Measurements from ENCODE around the gene PRRT2. TPM values are rescaled to one million over a fixed set of nuclear protein-coding genes. Genes with fewer than 3 reads are reported as not detected.

PRRT2 gene
- total and polyA plus RNA-seq, 2 donors (not counting 3 experiments of a cell fraction or from before 2014, with no cell fraction given): 3.3 TPM

DNA sequence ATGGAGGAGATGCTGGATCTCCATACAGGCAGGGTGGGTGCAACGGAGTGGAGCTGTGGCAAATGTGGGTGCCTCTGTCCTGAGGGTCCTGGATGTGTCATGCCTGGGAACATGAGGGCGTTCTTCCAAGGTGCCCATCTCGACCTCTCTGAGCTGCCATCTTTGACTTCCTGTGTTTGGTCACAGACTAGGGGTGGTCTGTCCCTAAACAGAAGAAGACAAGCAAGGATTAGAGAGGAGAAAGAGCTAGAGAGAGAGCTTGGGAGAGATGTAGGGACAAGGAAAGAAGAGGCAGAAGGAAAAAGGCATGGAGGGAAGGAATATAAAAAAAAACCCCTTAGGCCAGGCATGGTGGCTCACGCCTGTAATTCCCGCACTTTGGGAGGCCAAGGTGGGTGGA is 37.3 kb upstream of the PRRT2 start:
- ChIA-PET POLR2A (interaction anchor here (0.6 kb wide), 1 partner anchor 835 kb away, joined by 4 read pairs; no protein-coding TSS in a partner anchor), CTCF (interaction anchor here (0.5 to 1.6 kb wide), 3 partner anchors 10 to 80 kb away, joined by 3 to 6 read pairs (median 4); no protein-coding TSS in a partner anchor)
- H3K27me3 ChIP-seq (ENCODE audit: control insufficient read depth in 2 of 2, insufficient read depth in 2 of 2, low read length in 2 of 2): peaks cover 8 to 9% of the 10 kb centered on the region in 2 experiments
- intact Hi-C loops (cut with micrococcal nuclease): no loop called here
- no peaks in the 10 kb centered on the region for H4K20me1 ChIP-seq (replicated peaks; ENCODE audit: control insufficient read depth, extremely low read depth, insufficient read depth, low read length)
- H3K9me1 ChIP-seq (replicated peaks; ENCODE audit: control insufficient read depth, extremely low read depth, insufficient read depth, low read length): no peaks in the 10 kb centered on the region
- no peak overlapping the region for H3K4me2 ChIP-seq (ENCODE audit: insufficient read depth, low read length)
- DNase-seq (ENCODE audit: low read depth, low spot score) (no peak), FAIRE-seq (no peak)
- H3K4me3 ChIP-seq (replicated peaks in 1 of 3; ENCODE audit: insufficient read depth in 1 of 3, low read depth in 1 of 3, low read length in 3 of 3): no peak overlapping the region
- BruUV-seq (replicated peaks): no TSS peak
- dilution Hi-C loops (cut with MboI; ENCODE audit: extremely low pct_ligation_motif_present, low sequenced_read_pairs): no loop called here
- TF ChIP-seq GATA2 (IDR thresholded peaks at IDR 0.05; ENCODE audit: insufficient read depth, insufficient read length, low read depth, low read length) (no peak), POLR2A (IDR thresholded peaks at IDR 0.05; ENCODE audit: low read depth, low read length) (no peak), FOS (IDR thresholded peaks at IDR 0.05; ENCODE audit: borderline replicate concordance, insufficient read depth, low read length) (no peak), EZH2 (IDR thresholded peaks at IDR 0.05; ENCODE audit: borderline replicate concordance, low read depth, low read length, severe bottlenecking) (no peak), POLR2AphosphoS5 (IDR thresholded peaks at IDR 0.05; ENCODE audit: insufficient read depth, low read depth, low read length) (no peak), JUN (IDR thresholded peaks at IDR 0.05; ENCODE audit: borderline replicate concordance, insufficient read depth, insufficient read length, low read depth) (no peak), MYC (IDR thresholded peaks at IDR 0.05; ENCODE audit: low read depth, low read length) (no peak)
- TF ChIP-seq, protein P1, sequence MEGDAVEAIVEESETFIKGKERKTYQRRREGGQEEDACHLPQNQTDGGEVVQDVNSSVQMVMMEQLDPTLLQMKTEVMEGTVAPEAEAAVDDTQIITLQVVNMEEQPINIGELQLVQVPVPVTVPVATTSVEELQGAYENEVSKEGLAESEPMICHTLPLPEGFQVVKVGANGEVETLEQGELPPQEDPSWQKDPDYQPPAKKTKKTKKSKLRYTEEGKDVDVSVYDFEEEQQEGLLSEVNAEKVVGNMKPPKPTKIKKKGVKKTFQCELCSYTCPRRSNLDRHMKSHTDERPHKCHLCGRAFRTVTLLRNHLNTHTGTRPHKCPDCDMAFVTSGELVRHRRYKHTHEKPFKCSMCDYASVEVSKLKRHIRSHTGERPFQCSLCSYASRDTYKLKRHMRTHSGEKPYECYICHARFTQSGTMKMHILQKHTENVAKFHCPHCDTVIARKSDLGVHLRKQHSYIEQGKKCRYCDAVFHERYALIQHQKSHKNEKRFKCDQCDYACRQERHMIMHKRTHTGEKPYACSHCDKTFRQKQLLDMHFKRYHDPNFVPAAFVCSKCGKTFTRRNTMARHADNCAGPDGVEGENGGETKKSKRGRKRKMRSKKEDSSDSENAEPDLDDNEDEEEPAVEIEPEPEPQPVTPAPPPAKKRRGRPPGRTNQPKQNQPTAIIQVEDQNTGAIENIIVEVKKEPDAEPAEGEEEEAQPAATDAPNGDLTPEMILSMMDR (IDR thresholded peaks at IDR 0.05; ENCODE audit: extremely low read depth in 1 of 2, insufficient read depth in 1 of 2, low read depth in 1 of 2, low read length in 2 of 2): no peak
- TF ChIP-seq, protein P2, sequence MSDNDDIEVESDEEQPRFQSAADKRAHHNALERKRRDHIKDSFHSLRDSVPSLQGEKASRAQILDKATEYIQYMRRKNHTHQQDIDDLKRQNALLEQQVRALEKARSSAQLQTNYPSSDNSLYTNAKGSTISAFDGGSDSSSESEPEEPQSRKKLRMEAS (IDR thresholded peaks at IDR 0.05; ENCODE audit: insufficient read depth, insufficient read length): no peak
- H2AFZ ChIP-seq (ENCODE audit: low read depth, low read length): no peak overlapping the region
- H3K36me3 ChIP-seq (ENCODE audit: control insufficient read depth in 2 of 2, extremely low read depth in 1 of 2, insufficient read depth in 2 of 2, low read length in 2 of 2): no peaks in the 10 kb centered on the region
- no peak overlapping the region for H3K27ac ChIP-seq (ENCODE audit: insufficient read depth, low read depth, low read length)
- no peaks in the 10 kb centered on the region for H3K4me1 ChIP-seq (ENCODE audit: control insufficient read depth, extremely low read depth, insufficient read depth, low read length)
- H3K79me2 ChIP-seq (ENCODE audit: control insufficient read depth, insufficient read depth, low read length): no peaks in the 10 kb centered on the region
- no peak overlapping the region for H3K9ac ChIP-seq (replicated peaks; ENCODE audit: extremely low read depth, insufficient read depth, low read length)
- H3K9me3 ChIP-seq (replicated peaks; ENCODE audit: control insufficient read depth, insufficient read depth, low read length): no peaks in the 10 kb centered on the region

All from endothelial cell of umbilical vein (primary cell).